OCI-LY1 (cell line): ENCODE data around the gene NPSR1.
"Not testable (repeated sequence)": the region's sequence is repeated elsewhere in the genome, so short reads cannot be mapped to it uniquely, and the experiment has no call there.

ENCODE experiments used
- EZH2 ChIP-seq: fragments of 200-600 bp; sonication (generic), shearing (Covaris generic); IDR thresholded peaks from 2 replicates; pipeline ENCODE4 v1.8.0; 2017; ENCODE audit warnings: borderline replicate concordance, mixed run types, mild to moderate bottlenecking, antibody characterized with exemption, low read length, moderate library complexity, mixed read lengths
- TF ChIP-seq, protein P1 (sequence below): fragments of 200-600 bp; sonication (generic), shearing (Covaris generic); IDR thresholded peaks from 2 replicates; pipeline ENCODE4 v1.5.1; 2017; ENCODE audit warnings: mild to moderate bottlenecking, antibody characterized with exemption, low read length, moderate library complexity, mixed read lengths

GRCh38 chr7:34870041-34870440 lies 212.0 kb downstream of the NPSR1 start:
- TF ChIP-seq, protein P1, sequence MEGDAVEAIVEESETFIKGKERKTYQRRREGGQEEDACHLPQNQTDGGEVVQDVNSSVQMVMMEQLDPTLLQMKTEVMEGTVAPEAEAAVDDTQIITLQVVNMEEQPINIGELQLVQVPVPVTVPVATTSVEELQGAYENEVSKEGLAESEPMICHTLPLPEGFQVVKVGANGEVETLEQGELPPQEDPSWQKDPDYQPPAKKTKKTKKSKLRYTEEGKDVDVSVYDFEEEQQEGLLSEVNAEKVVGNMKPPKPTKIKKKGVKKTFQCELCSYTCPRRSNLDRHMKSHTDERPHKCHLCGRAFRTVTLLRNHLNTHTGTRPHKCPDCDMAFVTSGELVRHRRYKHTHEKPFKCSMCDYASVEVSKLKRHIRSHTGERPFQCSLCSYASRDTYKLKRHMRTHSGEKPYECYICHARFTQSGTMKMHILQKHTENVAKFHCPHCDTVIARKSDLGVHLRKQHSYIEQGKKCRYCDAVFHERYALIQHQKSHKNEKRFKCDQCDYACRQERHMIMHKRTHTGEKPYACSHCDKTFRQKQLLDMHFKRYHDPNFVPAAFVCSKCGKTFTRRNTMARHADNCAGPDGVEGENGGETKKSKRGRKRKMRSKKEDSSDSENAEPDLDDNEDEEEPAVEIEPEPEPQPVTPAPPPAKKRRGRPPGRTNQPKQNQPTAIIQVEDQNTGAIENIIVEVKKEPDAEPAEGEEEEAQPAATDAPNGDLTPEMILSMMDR, result not testable (repeated sequence)
- TF ChIP-seq EZH2, result not testable (repeated sequence)
